Central memory CD4-positive, alpha-beta T cell (primary cell): ENCODE measurements around the gene TNP2.
A peak's percentile ranks its signal among the peaks of the same experiment; 100 is the strongest.
"Not testable (repeated sequence)": the region's sequence is repeated elsewhere in the genome, so short reads cannot be mapped to it uniquely, and the experiment has no call there.

Source experiments
- DNase-seq: peaks from one replicate; pipeline ENCODE4 v3.0.0; 2022

The TNP2 gene

DNA sequence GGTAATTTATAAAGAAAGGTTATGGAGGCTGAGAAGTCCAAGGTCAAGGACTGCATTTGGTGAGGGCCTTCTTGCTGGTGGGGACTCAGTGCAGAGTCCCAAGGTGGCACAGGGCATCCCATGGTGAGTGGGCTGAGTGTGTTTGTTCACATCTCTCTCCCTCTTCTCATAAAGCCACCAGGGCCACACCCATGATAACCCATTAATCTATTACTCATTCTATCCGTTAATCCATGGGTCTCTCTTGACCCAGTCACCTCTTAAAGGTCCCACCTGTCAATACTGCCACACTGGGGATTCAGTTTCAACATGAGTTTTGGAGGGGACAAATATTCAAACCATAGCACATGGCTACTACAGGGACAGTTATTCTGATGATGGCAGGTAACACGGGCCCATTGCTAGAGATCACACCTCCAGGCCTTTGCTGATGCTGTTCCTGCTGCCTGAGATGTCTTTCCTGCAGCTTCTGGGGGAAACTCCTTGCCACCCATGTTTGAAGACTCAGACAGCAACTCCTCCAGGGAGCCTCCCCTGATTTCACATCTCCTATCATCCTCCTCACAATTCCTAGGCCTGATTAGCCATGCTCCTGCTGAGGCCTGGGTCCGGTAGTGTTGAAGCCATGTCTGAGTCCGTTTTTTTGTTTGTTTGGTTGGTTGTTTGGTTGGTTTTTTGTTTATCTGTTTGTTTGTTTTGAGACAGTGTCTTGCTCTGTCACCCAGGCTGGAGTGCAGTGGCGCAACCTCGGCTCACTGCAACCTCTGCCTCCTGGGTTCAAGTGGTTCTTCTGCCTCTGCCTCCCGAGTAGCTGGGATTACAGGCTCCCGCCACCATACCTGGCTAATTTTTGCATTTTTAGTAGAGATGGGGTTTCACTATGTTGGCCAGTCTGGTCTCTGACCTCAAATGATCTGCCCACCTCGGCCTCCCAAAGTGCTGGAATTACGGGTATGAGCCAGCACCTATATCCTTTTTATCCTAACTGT lies 29.2 kb downstream of the TNP2 start:
- DNase-seq: no peak

DNA sequence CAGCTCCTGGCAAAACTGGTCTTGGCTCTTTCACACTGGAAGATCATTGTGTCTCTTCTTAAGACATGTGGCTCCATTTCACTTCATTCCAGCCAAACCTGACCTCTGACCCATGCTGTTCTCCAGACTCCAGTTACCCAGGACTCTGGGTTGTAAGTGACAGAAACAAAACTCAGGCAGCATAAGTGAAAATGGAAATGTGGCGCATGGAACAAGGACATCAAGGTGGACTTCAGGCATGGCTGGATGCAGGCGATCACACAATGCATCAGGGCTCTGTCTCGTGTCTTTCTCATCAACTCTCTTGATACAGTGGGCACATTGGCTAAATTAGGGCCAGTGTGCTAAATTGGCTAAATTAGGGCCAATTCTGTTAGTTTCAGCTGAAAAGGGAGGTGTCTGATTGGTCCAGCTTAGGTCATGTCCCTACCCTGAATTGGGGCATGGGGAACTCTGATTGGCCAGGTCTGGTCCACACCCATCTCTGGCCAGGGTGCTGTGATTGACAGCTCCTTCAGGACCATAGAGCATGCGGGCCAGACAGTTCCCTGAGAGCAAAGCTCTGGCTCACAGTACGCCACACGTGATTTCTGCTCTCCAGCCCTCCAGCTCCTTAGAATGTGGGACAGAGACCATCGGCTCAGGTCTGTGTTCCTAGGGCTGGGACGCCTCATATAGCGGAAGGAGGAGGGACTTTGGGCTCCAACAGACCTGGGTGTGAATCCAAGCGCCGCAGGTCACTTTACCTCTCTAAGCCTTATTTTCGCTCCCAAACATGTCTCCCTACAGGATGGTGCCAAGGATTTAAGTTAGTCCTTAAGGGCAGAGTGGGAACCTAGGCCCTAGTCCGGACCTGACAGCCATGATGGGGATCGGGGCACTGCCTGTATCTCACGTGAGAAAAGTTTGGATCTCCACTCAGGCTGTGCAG lies 30.6 kb downstream of the TNP2 start:
- no peak for DNase-seq

DNA sequence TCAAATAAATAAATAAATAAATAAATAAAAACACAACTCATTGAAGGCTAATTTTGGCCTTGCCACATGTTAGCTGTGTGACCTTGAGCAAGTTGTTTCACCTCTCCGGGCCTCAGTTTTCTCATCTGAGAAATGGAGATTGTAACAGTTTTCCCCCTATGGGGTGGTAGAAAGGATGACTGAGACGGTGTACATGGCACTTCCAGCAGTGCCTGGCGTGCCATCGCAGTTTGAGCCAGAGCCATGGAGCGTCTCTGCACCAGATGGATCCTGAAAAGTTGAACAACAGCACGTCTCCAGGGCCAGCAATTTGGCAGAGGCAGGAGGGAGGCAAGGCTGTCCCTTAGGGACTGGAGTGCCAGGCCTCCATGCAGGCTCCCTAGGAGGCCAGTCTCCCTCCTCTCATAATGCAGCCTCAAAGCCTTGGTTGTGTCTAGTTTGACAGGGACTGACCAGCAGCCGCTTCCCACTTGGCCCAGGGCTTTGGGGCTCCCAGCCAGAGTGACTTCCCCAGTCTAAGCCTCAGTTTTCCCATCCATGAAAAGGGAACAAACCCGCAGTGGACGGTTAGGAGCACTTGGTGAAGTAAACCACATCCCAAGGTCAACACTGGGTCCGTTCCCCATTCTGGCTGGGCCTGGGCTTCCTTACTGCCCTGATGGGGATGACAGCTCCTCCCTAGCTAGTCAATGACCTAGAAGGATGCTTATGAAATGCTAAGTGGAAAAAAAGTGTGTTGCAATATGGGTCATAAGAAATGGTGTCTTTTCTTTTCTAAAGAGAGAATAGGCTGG lies 32.5 kb downstream of the TNP2 start:
- no peak for DNase-seq

DNA sequence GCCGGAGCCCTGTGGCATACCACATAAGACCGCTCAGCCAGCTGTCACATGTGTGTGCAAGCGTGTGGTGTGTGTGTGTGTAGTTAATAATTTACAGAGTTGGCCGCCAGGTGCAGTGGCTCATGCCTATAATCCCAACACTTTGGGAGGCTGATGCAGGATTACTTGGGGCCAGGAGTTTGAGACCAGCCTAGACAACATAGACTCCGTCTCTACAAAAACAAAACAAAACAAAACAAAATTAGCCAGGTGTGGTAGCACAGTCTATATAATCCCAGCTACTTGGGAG lies 33.5 kb downstream of the TNP2 start:
- no peak for DNase-seq

DNA sequence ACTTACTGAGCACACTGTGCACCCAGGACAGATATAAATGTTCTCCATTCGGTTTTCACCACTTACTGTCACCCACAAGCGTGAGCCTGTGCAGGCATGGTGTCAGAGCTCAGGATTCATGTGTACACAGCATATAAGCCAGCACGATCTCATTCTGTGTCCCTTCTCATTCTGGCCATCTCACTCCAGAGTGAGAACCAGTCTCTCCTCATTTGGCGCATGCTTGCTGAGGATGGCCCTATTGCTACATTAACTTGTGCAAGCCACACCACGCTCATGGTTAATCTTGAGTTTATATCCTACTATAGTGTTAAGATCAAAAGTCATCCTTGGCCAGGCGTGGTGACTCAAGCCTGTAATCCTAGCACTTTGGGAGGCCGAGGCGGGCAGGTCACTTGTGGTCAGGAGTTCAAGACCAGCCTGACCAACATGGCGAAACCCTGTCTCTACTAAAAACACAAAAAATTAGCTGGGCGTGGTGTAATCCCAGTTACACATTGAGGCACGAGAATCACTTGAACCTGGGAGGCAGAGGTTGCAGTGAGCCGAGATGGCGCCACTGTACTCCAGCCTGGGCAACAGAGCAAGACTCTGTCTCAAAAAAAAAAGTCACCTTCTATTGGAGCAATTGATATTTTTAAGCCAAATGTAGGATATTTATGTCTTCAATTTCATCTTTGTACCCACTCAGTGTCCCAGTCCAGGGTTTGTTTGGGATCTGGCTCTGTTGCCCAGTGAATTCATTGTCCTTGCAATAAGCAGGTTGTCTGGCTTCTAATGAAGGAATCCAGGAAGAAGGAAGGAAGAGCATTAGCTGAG lies 34.0 kb downstream of the TNP2 start:
- no peak for DNase-seq

DNA sequence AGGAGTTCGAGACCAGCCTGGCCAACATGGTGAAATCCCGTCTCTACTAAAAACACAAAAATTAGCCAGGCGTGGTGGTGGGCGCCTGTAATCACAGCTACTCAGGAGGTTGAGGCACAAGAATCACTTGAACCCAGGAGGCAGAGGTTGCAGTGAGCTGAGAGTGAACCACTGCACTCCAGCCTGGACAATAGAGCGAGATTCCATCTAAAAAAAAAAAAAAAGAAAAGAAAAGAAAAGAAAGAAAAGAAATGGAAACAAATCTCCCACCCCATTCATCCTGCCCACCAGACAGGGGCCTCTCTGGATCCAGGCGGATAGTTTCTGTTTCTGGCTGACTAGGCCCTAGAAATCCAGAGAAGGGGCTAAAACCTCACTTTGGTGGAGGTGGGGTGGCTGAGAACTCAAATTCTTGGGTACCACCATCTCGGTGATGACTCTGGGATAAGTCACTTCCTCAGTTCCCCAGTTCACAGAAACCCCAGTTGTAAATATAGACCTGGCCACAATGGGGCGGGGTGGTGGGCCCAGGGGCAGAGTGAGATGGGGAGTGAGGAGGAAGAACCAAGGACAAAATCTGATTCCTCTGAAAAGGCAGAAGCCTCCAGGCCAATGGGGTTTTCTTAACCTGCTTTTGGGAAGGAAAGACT lies 35.3 kb downstream of the TNP2 start:
- no peak for DNase-seq

DNA sequence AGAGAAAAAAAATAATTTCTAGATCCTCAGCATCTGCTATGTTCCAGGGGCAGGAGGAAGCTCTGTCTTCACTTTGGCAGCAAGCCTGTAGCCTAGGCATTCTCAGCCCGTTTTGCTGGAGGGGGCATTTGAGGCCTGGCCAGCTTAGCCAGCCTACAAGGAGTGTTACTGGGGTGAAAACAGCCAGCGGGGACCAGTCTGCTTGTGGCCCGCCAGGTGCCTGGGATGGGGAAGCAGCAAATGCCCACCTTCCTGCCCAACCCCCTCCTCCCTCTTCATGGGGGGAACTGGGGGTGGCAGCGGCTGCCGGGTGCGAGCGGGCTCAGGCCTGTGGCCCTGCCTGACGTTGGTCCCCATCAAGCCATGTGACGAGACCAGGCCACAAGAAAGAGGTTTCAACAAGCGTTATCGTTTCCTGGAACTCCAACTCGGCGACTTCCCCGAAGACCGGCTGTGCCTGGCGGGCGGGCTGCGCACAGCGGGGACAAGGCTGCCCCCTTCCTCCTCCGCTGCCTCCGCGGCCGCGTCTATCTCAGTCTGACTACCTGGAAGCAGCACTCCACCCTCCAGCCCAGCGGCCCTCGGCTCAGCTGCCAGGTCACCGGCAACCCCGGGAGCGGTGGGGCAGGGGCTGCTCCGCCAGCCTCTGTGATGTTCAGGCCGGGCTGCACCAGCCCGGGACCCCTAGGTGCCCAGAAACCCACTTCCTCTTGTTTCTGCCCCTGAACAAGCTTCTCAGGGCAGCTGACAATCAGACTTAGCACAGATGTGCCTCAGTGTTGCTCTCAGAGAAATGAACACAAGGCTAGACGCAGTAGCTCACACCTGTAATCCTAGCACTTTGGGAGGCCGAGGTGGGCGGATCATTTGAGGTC lies 36.0 kb downstream of the TNP2 start:
- peak; percentile 87 for DNase-seq

DNA sequence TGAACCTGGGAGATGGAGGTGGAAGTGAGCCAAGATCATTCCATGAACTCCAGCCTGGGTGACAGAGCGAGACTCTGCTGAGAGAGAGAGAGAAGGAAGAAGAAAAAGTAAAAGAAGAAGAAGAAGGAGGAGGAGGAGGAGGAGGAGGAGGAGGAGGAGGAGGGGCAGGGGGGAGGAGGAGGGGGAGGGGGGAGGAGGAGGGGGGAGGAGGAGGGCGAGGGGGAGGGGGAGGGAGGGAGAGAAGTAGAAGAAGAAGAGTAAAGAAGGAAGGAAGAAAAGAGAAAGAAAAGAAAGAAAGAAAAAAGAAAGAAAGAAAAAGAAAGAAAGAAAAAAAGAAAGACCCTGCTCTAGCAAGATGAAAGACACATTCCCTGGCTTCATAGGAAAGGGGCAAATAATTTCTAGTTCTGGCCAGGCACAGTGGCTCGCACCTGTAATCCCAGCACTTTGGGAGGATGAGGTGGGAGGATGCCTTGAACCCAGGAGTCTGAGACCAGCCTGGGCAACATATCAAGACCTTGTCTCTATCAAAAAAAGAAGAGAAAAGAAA lies 36.7 kb downstream of the TNP2 start:
- DNase-seq: no peak

DNA sequence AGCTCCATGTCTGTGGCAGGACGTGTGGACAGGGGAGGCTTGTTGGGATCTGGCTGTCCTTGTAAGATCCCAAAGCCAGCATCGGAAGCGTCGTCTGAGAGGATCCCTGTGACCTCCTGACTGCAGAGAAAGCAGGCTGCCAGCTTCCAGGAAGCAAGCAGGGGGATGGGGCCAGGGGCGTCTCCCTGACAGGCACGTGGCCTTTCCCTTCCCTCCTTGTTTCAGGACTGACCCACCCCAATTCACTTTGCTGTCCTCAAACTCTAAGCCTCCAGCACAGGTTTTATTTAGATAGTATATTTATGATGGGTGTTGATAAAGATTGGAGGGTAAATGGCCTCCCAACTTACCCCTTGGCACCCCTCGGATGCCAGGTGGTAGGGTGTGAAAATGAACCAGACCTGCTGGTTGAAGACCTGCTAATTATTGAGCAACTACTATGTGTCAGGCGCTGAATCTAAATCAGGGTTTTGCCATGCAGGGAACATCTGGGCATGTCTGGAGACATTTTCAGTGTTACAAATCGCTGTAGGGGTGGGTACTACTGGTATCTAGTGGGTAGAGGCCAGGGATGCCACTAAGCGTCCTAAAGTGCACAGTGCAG lies 37.7 kb downstream of the TNP2 start:
- no peak for DNase-seq

DNA sequence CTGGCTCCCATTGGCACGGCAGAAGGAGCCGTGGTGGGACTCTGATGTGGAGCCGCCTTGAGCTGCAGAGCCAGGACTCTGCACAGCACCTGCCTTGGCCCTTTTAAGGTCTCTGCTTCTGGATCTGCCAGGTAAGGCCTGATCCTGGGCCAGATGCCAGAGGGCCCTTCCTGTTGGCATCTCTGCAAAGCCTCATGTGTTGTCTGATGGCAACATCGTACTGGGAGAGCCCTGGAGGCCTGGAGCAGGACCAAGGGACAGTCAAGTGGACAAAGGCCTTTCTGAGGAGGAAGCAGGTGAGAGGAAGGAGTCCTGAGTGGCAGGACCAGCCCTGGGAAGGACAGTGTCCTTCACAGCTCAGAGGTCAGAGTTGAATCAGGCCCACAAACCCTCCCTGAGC lies 39.2 kb downstream of the TNP2 start:
- DNase-seq: no peak

DNA sequence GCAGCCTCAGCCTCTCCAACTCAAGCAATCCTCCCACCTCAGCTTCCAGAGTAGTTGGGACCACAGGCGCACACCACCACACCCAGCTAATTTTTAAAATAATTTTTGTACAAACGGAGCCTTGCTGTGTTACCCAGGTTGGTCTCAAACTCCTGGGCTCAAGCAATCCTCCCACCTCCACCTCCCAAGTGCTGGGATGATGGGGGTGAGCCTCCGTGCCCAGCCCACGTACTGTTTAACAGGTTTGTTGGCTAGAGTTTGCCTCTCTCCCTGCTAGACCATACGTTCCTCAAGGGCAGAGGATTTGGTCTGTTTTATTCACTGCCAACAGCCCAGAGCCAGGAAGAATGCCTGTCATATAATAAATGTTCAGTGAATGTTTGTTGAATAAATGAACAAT lies 39.7 kb downstream of the TNP2 start:
- no peak for DNase-seq

DNA sequence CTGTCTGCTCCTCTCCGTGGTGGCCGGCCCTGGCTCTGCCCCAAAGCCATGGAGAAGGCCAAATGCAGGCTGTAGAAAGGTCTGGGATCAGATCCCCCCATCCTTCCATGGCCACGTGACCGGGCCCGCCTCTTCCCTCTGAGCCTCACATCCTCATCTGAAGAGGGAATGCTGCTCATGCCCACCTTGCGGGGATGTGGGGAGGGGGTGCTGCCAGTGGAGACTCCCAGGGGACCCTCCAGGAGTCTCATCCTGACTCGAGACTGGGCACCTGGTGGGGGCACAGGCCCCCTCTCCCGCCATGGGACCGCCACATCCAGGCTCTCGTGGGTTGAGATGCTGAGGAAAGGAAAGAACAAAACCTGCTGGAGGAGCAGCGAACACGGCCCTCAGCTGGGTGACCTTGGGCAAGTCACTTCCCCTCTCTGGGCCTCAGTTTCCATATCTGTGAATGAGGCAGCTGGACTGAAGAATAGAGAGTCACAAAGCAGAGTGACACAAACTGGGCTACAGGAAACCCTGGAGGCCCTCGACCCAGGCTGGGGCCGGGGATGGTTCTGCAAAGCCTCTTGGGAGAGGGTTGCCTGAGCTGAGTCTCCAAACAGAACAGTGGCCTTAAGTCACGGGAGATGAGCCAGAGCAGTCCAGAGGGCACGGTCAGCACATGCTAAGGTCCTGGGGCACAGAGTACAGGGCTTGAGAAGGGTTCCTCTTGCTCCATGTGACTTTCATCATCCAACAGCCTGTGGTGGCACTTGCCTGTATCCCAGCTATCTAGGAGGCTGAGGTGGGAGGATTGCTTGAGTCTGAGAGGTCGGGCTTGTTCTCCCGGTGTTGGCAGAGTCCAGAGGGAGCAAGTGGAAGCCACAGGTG lies 43.2 kb downstream of the TNP2 start:
- DNase-seq: no peak

DNA sequence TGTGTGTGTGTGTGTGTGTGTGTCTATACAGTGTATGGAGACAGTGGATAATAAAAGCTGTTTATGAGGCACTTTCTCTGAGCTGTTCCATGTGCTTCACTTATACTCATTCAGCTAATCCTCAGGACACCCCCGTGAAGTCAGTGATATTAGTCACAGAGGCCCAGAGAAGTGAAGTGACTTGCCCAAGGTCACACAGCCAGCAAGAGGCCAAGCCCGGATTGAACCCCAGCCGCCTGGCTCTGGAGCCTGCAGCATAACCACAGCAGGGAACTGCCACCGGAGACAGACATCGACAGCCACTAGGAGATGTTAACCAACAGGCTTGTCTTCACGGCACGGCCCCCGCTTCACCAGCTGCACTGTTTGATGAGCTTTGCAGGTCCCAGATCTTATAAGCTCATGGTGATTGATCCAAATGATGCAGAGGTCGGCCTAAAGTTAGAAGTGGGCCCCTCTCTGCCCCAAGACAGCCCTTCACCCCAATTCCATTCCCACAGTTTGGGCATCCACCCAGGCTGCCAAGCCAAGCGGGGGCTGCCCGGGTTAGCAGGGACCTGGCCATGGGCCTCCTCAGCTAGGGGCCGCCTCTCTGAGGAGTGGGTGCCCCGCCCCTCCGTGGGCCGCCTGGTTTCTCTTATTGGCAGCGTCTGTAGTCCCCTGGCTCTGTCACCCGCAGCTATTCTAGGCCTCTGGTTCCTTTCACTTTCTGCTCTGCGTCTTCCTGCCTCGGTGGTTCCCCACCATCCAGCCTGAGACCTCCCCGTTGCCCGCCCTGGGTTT lies 44.0 kb downstream of the TNP2 start:
- peak; percentile 84 for DNase-seq

DNA sequence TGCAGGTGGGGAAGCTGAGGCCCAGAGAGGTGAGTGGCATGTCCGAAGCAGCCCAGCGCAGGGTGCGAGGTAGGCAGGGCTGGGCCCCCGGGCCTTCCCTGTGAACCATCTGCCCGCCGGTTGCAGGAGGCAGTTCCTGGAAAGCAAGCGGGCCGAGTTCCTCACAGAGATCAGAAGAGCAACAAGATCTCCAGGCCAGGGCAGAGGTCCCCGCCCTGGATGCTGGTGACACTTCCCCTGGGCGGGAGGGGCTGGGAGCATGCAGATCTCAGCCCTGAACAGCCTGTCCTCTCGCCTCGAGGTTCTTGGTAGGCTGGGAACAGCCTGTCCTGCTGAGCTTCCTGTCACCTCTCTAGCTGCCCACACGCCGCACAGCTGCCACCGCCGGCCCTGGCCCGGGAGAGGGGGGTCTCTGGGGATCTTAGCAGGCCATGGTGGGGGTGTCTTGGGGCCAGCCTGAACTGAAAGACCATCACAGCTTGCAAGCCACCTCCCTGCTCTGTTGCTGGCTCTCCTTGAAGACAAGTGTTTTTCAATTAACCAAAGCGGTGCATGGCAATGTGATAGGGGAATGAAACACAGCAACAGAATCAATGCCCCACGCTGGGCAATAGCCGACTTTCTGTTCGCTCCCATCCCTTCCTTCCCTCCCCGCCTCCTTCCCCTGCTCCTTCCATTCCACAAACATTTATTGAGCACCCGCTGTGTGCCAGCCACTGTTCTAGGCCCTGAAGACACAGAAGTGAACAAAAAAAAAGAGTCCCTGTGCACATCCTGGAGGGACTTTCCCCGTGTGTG lies 44.8 kb downstream of the TNP2 start:
- DNase-seq: peak; percentile 56

DNA sequence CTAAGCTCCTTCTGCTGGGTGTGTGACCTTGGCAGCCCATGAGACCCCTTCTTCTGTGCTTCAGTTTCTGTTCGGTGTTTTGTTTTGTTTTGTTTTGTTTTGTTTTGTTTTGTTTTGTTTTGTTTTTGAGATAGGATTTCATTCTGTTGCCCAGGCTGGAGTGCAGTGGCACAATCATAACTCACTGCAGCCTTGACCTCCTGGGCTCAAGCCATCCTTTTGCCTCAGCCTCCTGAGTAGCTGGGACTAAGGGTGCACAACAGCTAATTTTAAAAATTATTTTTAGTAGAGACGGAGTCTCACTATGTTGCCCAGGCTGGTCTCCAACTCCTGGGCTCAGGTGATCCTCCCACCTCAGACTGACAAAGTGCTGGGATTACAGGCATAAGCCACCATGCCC lies 48.6 kb downstream of the TNP2 start:
- not testable (repeated sequence) for DNase-seq

DNA sequence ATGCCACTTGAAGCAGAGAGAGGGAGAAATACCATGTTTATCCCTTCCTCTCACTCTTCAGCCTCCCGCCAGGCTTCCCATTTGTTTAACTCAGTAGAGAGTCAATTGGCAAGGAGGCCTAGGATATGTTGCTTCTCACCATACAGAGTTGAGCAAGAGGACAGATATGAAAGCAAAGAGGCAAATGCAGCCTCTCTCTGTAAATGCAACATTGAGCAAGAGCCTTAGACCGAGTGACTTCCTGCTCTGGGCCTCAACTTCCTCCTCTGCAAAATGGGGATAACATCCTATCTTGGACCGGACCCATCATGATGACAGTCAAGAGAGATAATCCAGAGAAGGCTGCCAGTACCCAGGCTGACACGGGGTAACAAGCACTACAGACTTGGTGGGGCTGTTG lies 49.9 kb downstream of the TNP2 start:
- no peak for DNase-seq

DNA sequence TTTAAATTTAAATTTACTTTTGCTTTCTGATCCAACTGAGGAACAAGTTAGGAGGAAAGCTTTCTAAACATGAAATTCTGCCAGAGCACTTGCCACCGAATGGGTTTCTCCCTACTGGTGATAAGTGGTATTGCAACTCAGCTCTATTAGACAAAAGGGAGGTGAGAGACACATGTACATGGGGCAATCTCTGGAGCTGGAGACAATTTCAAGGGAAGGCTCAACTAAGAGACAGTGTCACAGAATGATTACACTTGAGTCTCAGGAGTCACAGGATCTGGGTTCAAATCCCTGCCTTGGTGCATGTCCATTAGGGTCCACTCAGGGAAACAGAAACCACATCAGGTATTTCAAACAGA lies 50.5 kb downstream of the TNP2 start:
- no peak for DNase-seq
